ENCODE measurements around the gene FAM193A.

- no peak for TF ChIP-seq SIN3A (IDR thresholded peaks at IDR 0.05; ENCODE audit: borderline replicate concordance, insufficient read depth, low read length)
- no peak for TF ChIP-seq POLR2AphosphoS5 (IDR thresholded peaks at IDR 0.05; ENCODE audit: low read depth, low read length)
- TF ChIP-seq REST (IDR thresholded peaks at IDR 0.05; ENCODE audit: insufficient read depth in 1 of 2, low read depth in 2 of 2, low read length in 2 of 2): no peak
Observed at GRCh38 chr4:2636331-2636730, 99.9 kb downstream of the FAM193A start.
